NCI-H1105 treated with DMSO at 0.1 percent for 48 hours (cell line): ENCODE measurements around the gene CPM.

Source experiments
- DNase-seq: peaks from one replicate; lab custom pipeline; 2025; lab: John Stamatoyannopoulos, UW

The CPM gene

GRCh38 chr12:68878283-68878682 lies 54.7 kb downstream of the CPM start:
- DNase-seq, result no peak

GRCh38 chr12:68877583-68877982 lies 55.4 kb downstream of the CPM start:
- DNase-seq, result no peak

GRCh38 chr12:68876461-68876860 lies 56.5 kb downstream of the CPM start:
- no peak for DNase-seq

GRCh38 chr12:68873316-68873715 lies 59.7 kb downstream of the CPM start:
- DNase-seq, result no peak

DNA sequence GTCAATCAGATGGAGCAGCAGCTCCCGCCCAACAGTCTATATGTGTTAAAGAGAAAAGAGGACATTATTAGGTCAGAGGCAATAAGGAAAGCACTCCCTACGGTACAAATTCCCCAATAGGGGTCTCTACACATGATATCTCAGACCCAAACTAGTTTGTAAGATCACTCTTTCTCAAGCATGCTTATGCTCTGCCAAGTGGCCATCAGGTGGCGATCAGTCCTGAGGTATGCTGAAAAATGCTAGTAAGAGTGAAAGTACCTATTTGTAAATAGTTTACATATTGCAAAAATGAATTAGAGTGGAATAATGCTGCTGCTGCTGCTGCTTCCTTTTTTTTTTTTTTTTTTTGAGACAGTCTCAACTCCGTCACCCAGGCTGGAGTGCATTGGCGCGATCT lies 61.0 kb downstream of the CPM start:
- no peak for DNase-seq

- DNase-seq, result no peak
Observed at GRCh38 chr12:68871396-68871795, 61.6 kb downstream of the CPM start.

DNA sequence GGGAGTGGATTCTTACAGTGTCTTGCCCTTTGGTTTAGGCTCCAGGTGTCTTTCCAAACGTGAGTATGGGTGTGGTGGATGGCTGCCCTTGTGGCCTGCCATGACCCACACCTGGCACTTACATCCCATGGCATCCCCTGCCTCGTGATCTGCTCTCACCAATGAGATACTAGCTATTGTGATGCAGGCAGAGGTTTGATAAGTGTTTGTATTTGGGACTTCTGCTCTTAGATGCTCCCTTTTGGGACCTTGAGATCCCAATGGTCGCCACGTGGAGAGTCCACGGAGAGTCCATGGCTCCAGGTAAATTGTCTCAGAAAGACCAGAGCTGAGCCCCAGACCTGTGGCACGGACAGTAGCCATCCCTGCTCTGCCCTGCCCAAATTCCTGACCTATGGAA lies 62.5 kb downstream of the CPM start:
- no peak for DNase-seq

DNA sequence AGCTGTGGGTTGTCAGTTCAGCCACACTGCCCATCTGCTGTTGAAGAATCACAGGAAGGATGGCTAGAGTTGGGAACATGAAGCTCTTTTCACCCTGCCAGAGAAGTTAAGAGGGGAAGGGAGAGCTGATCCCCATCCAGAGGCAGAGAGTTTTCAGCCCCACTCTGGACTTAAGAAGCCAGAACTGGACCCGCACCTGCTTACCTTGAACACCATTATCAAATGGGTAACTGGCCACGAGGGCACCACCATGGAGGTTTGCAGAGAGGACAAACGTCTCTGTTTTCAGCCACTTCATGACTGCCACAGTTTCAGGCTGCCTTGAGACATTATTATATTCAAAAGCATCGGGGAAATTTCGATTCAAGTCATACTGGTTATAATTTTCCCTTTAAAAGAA lies 63.0 kb downstream of the CPM start:
- DNase-seq, result no peak

DNA sequence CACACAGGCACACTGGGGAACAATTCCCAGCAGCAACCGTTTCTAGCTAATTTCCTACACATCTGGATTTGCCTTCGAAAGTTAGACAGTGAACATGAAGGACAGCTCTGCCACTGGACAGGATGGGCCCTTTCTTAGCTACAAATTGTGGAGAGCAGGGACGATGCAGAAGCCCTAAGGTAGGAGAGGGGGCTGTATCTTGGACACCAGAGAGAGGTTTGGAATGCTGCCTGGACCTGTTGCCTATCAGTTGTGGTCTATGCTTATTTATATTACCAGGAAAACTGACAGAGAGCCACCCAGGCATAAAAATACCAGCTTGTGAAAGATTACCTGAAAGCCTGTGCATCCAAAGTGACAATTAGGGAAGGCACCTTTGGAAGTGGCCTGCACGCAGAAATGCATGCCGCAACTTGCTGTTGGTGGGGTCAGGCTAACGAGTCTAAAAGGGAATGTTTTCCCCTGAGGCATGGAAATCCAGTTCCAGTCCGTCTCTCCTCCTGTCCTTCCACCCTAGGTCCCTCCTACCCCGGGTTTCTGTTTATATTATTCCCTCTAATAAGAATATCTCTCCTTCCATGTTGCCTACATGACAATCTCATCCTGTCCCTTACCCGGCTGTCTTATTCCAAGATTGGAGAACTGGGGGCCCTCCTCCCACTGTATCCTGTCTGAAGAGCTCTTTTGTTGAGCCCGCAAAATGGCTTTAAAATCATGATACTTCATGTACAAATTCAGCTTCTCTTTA lies 64.8 kb downstream of the CPM start:
- DNase-seq, result peak; percentile 10

GRCh38 chr12:68867606-68868005 lies 65.4 kb downstream of the CPM start:
- DNase-seq, result no peak

GRCh38 chr12:68866950-68867349 lies 66.0 kb downstream of the CPM start:
- DNase-seq, result no peak

DNA sequence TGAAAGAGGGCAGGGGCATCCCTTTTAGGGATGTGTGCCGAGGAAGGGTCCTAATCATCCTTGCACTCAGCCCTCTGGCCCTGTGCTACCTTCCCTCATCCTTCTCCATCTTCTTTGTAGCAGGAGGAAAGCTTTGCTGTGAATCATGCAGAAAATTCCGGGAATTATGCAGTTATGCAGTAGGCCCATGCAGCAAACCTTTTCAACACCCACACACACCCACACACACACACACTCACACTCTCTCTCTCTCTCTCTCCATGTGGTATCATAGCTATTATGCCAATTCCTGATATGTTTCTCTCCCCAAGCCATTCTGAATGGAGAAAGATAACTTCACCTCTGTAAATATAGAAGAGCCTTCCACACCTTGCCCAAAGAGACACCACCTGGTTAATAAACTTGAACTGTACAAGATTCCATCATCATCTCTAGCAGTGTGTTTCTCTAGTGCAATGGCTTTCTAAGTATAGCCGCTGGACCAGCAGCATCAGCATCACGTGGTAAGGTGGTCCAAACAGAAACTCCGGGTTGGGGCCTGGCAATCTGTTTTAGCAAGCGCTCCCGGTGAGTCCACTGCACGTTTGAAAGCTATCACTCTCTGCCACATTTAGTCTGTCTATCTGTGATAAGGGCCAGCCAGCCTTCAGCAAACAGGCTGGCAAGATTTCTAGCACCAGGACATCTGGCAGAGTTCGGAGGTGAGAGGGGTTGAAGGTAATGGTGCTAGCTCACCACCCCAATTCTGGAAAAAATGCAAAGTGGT lies 67.4 kb downstream of the CPM start:
- no peak for DNase-seq

- DNase-seq, result no peak
Observed at GRCh38 chr12:68864604-68865003, 68.4 kb downstream of the CPM start.

GRCh38 chr12:68863886-68864454 lies 69.0 kb downstream of the CPM start:
- DNase-seq, result peak; percentile 44

DNA sequence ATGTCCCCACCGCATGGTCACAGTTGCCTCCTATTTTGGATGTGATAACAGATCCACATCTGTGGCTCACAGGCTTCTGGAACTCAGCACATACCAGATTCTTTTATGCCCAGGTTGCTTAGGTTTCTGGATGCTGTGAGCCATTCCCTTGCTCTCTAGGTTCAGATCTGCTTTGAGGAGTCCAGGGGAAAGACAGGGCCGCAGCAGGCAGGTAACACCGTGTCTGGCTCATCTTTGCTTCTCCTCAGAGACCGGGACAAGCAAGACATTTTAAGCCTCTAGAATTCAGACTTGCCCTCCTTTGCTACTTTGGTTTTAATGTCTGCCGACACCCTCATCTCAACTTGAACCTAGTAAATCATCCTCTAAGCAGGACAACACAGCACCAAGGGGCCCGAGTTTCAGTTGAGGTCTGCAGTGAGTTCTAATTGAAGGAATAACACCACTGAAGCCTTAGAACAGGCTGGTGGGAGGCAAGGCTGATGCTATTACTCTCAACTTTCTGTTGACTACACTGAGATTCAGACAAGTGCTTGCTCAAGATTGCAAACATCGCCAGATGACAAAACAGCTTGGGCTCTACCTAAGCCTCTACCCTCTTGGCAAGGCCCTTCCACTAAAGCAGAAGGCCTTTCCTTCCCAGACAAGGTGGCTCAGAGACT lies 69.7 kb downstream of the CPM start:
- no peak for DNase-seq

DNA sequence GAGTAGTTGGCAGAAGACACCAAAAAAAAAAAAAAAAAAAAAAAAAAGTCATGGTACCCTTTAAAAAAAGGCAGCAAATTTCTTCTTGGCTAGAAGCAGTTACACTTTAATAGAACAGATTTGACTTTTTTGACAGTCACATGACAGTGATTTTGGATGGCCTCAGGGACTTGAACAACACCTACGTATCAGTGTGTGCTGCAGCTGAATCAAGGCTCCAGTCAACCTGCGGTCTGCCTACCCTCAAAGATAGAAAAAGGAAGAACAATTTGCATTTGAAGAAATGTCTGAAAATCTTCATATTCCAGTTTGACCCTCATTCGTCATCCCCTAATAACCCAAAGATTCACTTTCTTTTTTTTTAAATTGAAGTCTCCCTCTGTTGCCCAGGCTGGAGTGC lies 71.1 kb downstream of the CPM start:
- DNase-seq, result no peak

- DNase-seq, result no peak
Observed at GRCh38 chr12:68856510-68856909, 76.5 kb downstream of the CPM start.

- no peak for DNase-seq
Observed at GRCh38 chr12:68855771-68856170, 77.2 kb downstream of the CPM start.

- no peak for DNase-seq
Observed at GRCh38 chr12:68855111-68855510, 77.9 kb downstream of the CPM start.

GRCh38 chr12:68854554-68854953 lies 78.4 kb downstream of the CPM start:
- no peak for DNase-seq

GRCh38 chr12:68854078-68854468 lies 78.9 kb downstream of the CPM start:
- no peak for DNase-seq

- no peak for DNase-seq
Observed at GRCh38 chr12:68853396-68854077, 79.4 kb downstream of the CPM start.
